ENCODE measurements around the gene SNRK.

SNRK gene

DNA sequence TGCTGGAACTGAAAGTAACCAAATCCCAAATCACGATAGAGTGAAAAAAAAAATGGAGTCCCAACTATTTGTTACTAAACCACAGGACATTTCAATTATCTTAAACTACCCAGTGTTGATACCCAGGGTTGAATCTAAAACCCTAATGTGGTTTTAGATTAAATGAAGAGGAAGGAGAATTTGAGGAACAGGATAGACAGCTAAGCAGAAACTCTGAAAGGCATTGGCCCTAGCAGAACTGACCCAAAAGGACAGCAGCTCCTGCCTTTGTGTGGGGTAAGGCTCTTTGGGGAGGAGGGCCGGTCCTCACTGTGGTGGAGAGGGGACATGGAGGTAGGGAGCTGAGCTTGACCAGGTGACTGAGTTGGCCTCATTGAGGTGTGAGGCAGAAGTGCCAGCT, 30.7 kb upstream of the SNRK start:
- no peaks in the 10 kb centered on the region for H3K36me3 ChIP-seq (replicated peaks; ENCODE audit: low read depth, low read length)
- H2AFZ ChIP-seq (ENCODE audit: low read depth, low read length): no peak overlapping the region
- no peak overlapping the region for H3K4me2 ChIP-seq (ENCODE audit: low read length)
- no peak overlapping the region for H3K4me3 ChIP-seq (ENCODE audit: low read length)
- no peak overlapping the region for H3K9ac ChIP-seq (ENCODE audit: low read length)
- H3K27me3 ChIP-seq (ENCODE audit: low read depth, low read length): no peaks in the 10 kb centered on the region
- H3K4me1 ChIP-seq (ENCODE audit: low read length): no peaks in the 10 kb centered on the region
- no peak for TF ChIP-seq EZH2phosphoT487 (IDR thresholded peaks at IDR 0.05; ENCODE audit: low read depth)
- H4K20me1 ChIP-seq (ENCODE audit: insufficient read depth, low read length): no peaks in the 10 kb centered on the region
- no peak overlapping the region for H3K27ac ChIP-seq (ENCODE audit: low read length)
- no peaks in the 10 kb centered on the region for H3K79me2 ChIP-seq (ENCODE audit: low read length)
- H3K9me3 ChIP-seq (ENCODE audit: insufficient read depth, low read length): no peaks in the 10 kb centered on the region

DNA sequence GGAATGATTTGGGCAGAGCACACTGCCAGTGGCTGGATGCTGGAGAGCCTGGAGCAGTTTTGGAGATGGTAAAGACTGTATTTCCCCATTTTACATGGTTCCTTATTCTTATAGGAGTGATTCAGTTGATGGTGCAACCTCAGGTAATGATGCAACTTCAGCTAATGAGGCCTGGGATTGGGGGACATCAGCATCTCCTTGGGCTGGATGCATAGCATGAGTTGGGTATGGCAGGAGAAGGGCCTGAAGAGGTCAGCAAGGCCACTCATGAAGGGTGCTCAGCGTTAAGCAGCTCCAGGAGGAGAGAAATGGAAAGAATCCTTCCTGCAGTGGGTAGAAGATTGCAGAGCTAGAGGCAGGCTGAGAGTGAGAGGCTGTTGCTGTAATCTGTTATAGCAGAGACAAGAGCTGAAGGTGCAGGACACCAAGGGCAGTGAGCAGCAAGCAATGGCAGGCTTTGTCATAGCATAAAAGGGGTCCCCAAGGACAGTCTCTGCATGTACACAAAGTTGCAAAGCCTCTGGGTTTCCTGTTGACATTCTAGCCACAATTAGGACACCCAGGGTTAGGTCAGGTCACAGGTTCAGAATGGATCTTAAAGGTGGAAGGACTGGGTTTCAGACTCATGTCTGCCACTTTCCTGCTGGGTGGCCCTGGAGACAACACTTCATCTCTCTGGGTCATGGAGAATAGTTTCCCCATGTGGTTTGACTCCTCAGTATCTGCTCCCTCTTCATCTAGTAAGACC, 29.5 kb upstream of the SNRK start:
- H3K9me3 ChIP-seq (ENCODE audit: insufficient read depth, low read length): no peaks in the 10 kb centered on the region
- no peak overlapping the region for H3K4me2 ChIP-seq (ENCODE audit: low read length)
- H3K79me2 ChIP-seq (ENCODE audit: low read length): no peaks in the 10 kb centered on the region
- H3K36me3 ChIP-seq (replicated peaks; ENCODE audit: low read depth, low read length): no peaks in the 10 kb centered on the region
- H3K27ac ChIP-seq (ENCODE audit: low read length): no peak overlapping the region
- no peaks in the 10 kb centered on the region for H3K27me3 ChIP-seq (ENCODE audit: low read depth, low read length)
- H4K20me1 ChIP-seq (ENCODE audit: insufficient read depth, low read length): no peaks in the 10 kb centered on the region
- H2AFZ ChIP-seq (ENCODE audit: low read depth, low read length): no peak overlapping the region
- no peak for TF ChIP-seq EZH2phosphoT487 (IDR thresholded peaks at IDR 0.05; ENCODE audit: low read depth)
- TF ChIP-seq, protein P1, sequence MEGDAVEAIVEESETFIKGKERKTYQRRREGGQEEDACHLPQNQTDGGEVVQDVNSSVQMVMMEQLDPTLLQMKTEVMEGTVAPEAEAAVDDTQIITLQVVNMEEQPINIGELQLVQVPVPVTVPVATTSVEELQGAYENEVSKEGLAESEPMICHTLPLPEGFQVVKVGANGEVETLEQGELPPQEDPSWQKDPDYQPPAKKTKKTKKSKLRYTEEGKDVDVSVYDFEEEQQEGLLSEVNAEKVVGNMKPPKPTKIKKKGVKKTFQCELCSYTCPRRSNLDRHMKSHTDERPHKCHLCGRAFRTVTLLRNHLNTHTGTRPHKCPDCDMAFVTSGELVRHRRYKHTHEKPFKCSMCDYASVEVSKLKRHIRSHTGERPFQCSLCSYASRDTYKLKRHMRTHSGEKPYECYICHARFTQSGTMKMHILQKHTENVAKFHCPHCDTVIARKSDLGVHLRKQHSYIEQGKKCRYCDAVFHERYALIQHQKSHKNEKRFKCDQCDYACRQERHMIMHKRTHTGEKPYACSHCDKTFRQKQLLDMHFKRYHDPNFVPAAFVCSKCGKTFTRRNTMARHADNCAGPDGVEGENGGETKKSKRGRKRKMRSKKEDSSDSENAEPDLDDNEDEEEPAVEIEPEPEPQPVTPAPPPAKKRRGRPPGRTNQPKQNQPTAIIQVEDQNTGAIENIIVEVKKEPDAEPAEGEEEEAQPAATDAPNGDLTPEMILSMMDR (IDR thresholded peaks at IDR 0.05; ENCODE audit: low read depth, low read length): no peak
- H3K4me1 ChIP-seq (ENCODE audit: low read length): no peaks in the 10 kb centered on the region
- no peak overlapping the region for H3K4me3 ChIP-seq (ENCODE audit: low read length)
- H3K9ac ChIP-seq (ENCODE audit: low read length): no peak overlapping the region

DNA sequence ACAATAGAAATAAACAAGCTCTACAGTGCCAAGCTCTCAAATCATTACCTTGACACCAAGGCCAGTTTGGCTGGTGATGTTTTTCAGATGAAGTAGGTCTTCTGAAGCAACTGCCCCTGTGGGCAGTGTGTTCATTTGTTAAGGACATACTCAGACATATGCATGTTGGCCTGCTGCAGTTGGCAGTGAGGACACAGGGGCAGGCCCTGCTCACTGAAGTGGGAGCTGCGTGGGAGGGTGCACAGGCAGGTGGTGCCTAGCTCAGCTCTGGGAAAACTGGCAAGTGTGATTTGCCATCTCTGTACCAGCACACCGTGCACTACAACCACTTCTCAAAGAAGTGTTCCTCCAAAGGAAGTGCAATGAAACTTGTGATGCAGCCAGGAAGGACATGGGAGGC, 28.5 kb upstream of the SNRK start:
- no peak for TF ChIP-seq EZH2phosphoT487 (IDR thresholded peaks at IDR 0.05; ENCODE audit: low read depth)
- TF ChIP-seq, protein P1 (IDR thresholded peaks at IDR 0.05; ENCODE audit: low read depth, low read length): no peak
- Histone ChIP-seq H3K4me2 (ENCODE audit: low read length) (no peak overlapping the region), H3K27ac (ENCODE audit: low read length) (no peak overlapping the region)

DNA sequence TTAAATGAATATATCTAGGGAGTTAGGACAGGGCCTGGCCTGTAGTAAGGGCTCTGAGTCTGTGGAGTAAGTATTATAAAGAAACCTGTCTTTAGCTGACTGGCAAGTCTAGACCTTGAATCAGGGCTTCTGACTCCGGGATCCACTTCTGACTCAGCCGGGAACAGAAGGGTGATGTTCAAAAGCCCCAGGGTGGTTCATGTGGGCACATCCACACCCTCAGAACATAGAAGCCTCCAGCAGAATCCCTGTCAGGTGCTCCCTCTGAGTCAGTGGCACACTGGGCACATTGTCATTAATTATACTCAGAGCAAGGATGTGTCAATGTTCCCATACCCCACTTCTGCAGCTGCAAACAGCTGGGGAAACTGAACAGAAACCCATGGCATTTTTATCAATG, 26.7 kb upstream of the SNRK start:
- H3K27ac ChIP-seq (ENCODE audit: low read length): no peak overlapping the region
- TF ChIP-seq EZH2phosphoT487 (IDR thresholded peaks at IDR 0.05; ENCODE audit: low read depth): no peak
- TF ChIP-seq, protein P1 (IDR thresholded peaks at IDR 0.05; ENCODE audit: low read depth, low read length): no peak
- H3K36me3 ChIP-seq (replicated peaks; ENCODE audit: low read depth, low read length): no peaks in the 10 kb centered on the region
- no peaks in the 10 kb centered on the region for H3K79me2 ChIP-seq (ENCODE audit: low read length)
- H3K4me2 ChIP-seq (ENCODE audit: low read length): no peak overlapping the region
- H2AFZ ChIP-seq (ENCODE audit: low read depth, low read length): no peak overlapping the region
- H3K27me3 ChIP-seq (ENCODE audit: low read depth, low read length): no peaks in the 10 kb centered on the region
- H3K9me3 ChIP-seq (ENCODE audit: insufficient read depth, low read length): no peaks in the 10 kb centered on the region
- no peak overlapping the region for H3K9ac ChIP-seq (ENCODE audit: low read length)
- no peak overlapping the region for H3K4me3 ChIP-seq (ENCODE audit: low read length)
- no peaks in the 10 kb centered on the region for H3K4me1 ChIP-seq (ENCODE audit: low read length)
- H4K20me1 ChIP-seq (ENCODE audit: insufficient read depth, low read length): no peaks in the 10 kb centered on the region

More for the DNA sequence above, 28.5 kb upstream of the SNRK start:
- Histone ChIP-seq H2AFZ (ENCODE audit: low read depth, low read length) (no peak overlapping the region), H3K79me2 (ENCODE audit: low read length) (no peaks in the 10 kb centered on the region), H3K9ac (ENCODE audit: low read length) (no peak overlapping the region), H3K9me3 (ENCODE audit: insufficient read depth, low read length) (no peaks in the 10 kb centered on the region), H3K27me3 (ENCODE audit: low read depth, low read length) (no peaks in the 10 kb centered on the region), H3K36me3 (replicated peaks; ENCODE audit: low read depth, low read length) (no peaks in the 10 kb centered on the region), H3K4me1 (ENCODE audit: low read length) (no peaks in the 10 kb centered on the region), H3K4me3 (ENCODE audit: low read length) (no peak overlapping the region), H4K20me1 (ENCODE audit: insufficient read depth, low read length) (no peaks in the 10 kb centered on the region)

Data from OCI-LY3 (cell line).